Measurements from ENCODE around the gene ARL15. TPM values are rescaled to one million over a fixed set of nuclear protein-coding genes. Genes with fewer than 3 reads are reported as not detected.

Gene ARL15
- total and polyA plus RNA-seq, 2 of the 4 experiments (the other 2 are of a cell fraction) = 7.3 to 19.2 TPM

DNA sequence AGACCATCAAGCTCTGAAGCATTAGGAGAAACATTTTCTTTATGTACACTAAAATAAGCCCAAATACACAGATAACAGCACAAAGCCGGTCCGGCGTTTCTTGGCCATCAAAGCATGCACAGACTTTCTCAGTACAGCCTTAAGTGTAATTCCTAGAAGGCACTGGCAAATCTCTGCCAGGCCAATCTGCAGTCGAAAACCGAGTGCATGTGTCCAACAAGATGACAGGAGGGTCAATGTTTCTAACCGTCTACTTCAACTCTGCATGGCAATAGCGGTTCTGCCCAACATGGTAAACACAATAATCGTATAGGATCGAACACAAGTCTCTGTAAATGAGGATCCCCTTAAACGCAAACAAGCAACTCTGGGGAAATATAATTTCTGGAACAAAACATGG is 1.1 kb downstream of the ARL15 start:
- H3K18ac ChIP-seq (ENCODE audit: low read depth, low read length) = no peak overlapping the region
- no peak overlapping the region for H4K8ac ChIP-seq (ENCODE audit: low read depth in 2 of 2, low read length in 2 of 2)
- no peak overlapping the region for H2AK5ac ChIP-seq (ENCODE audit: low read depth, low read length)
- H4K91ac ChIP-seq (ENCODE audit: insufficient read depth, low read depth, low read length) = no peak overlapping the region
- H3K4me3 ChIP-seq (ENCODE audit: insufficient read depth, low read depth, low read length) = peak overlapping the region; percentile 62
- H3K27me3 ChIP-seq (ENCODE audit: control insufficient read depth, insufficient read depth, low read length) = no peaks in the 10 kb centered on the region
- no peaks in the 10 kb centered on the region; the same call in 1 of the 2 replicates for H4K20me1 ChIP-seq (ENCODE audit: insufficient read depth, low read length)
- H3K79me1 ChIP-seq (ENCODE audit: low read depth in 1 of 2, low read length in 2 of 2) = peaks cover 0 to 18% of the 10 kb centered on the region in 2 experiments; a peak in 2 of 4 replicates
- peak overlapping the region; percentile 51 for H2AFZ ChIP-seq (replicated peaks; ENCODE audit: low read length, poor library complexity)
- H3K4ac ChIP-seq (ENCODE audit: low read depth, low read length) = no peak overlapping the region
- no peak overlapping the region for H3K27ac ChIP-seq (ENCODE audit: insufficient read depth, low read length)
- H2AK9ac ChIP-seq (replicated peaks; ENCODE audit: low read depth, low read length, poor library complexity) = no peak overlapping the region
- dilution Hi-C loops (cut with HindIII; ENCODE audit: low sequenced_read_pairs, unreplicated experiment) (no loop called here), in situ Hi-C loops (cut with MboI; ENCODE audit: low sequenced_read_pairs) (no loop called here), intact Hi-C loops (cut with micrococcal nuclease) (loop anchor here (1.0 to 5.0 kb wide), 3 partner anchors 52 to 110 kb away; no protein-coding TSS in a partner anchor)
- H2BK20ac ChIP-seq (ENCODE audit: low read depth, low read length) = no peak overlapping the region
- no peak overlapping the region for H2BK5ac ChIP-seq (ENCODE audit: low read depth, low read length, poor library complexity, severe bottlenecking)
- TF ChIP-seq CHD1 (IDR thresholded peaks at IDR 0.05; ENCODE audit: low read depth, low read length) (no peak), MAFK (IDR thresholded peaks at IDR 0.05; ENCODE audit: low read depth, low read length) (no peak), POLR2A (IDR thresholded peaks at IDR 0.05; ENCODE audit: low read depth, low read length) (no peak), RAD21 (IDR thresholded peaks at IDR 0.05; ENCODE audit: low read length) (no peak), RCOR1 (IDR thresholded peaks at IDR 0.05; ENCODE audit: insufficient replicate concordance, low read length) (no peak), CEBPB (IDR thresholded peaks at IDR 0.05; ENCODE audit: low read depth, low read length) (no peak), RFX5 (IDR thresholded peaks at IDR 0.05; ENCODE audit: low read depth, low read length) (no peak), NFE2L2 (IDR thresholded peaks at IDR 0.05; ENCODE audit: low read depth, low read length) (no peak)
- TF ChIP-seq, protein P1, sequence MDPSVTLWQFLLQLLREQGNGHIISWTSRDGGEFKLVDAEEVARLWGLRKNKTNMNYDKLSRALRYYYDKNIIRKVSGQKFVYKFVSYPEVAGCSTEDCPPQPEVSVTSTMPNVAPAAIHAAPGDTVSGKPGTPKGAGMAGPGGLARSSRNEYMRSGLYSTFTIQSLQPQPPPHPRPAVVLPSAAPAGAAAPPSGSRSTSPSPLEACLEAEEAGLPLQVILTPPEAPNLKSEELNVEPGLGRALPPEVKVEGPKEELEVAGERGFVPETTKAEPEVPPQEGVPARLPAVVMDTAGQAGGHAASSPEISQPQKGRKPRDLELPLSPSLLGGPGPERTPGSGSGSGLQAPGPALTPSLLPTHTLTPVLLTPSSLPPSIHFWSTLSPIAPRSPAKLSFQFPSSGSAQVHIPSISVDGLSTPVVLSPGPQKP (IDR thresholded peaks at IDR 0.05; ENCODE audit: borderline replicate concordance, low read depth, low read length) = no peak
- TF ChIP-seq, protein P2, sequence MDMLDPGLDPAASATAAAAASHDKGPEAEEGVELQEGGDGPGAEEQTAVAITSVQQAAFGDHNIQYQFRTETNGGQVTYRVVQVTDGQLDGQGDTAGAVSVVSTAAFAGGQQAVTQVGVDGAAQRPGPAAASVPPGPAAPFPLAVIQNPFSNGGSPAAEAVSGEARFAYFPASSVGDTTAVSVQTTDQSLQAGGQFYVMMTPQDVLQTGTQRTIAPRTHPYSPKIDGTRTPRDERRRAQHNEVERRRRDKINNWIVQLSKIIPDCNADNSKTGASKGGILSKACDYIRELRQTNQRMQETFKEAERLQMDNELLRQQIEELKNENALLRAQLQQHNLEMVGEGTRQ (IDR thresholded peaks at IDR 0.05; ENCODE audit: low read depth, low read length) = no peak
- H4K5ac ChIP-seq (ENCODE audit: low read depth, low read length) = no peak overlapping the region
- no peaks in the 10 kb centered on the region for H3K9me1 ChIP-seq (ENCODE audit: insufficient read depth, low read length)
- H3K14ac ChIP-seq (replicated peaks; ENCODE audit: low read depth, low read length) = peak overlapping the region; percentile 77
- peak overlapping the region; percentile 88 for H3K9ac ChIP-seq (ENCODE audit: low read depth, low read length)
- H3K56ac ChIP-seq (ENCODE audit: extremely low read depth, insufficient read depth, low read length) = no peak overlapping the region
- peak; percentile 15 for DNase-seq
- peak overlapping the region; percentile 95 for H3K4me2 ChIP-seq (ENCODE audit: low read depth, low read length)
- ChIA-PET POLR2A (ENCODE audit: unreplicated experiment) (no interaction called here), CTCF (no interaction called here)
- 4% methylated on average over 6 of the region's 10 CpGs; no CpG with 5 or more reads in 1 of the 2 experiments for WGBS, 2 experiments (ENCODE audit: extremely low coverage in 2 of 2, insufficient read length in 1 of 2)
- no peak for ATAC-seq (ENCODE audit: low read depth)
- BruUV-seq (replicated peaks) = TSS peak; percentile 32
- no peak overlapping the region for H2BK120ac ChIP-seq (ENCODE audit: low read depth, low read length)
- no peak overlapping the region for H2BK15ac ChIP-seq (ENCODE audit: low read depth, low read length)
- no peaks in the 10 kb centered on the region for H3K9me3 ChIP-seq (ENCODE audit: control insufficient read depth, insufficient read depth, low read length)
- H3K36me3 ChIP-seq (ENCODE audit: control insufficient read depth, insufficient read depth, low read length) = no peaks in the 10 kb centered on the region
- peak overlapping the region; percentile 76; the same call in 1 of the 2 replicates for H3K23ac ChIP-seq (ENCODE audit: low read depth, low read length)
- no peaks in the 10 kb centered on the region; the same call in 1 of the 2 replicates for H3K4me1 ChIP-seq (ENCODE audit: control insufficient read depth, insufficient read depth, low read length)
